Stimulated activated CD4-positive, alpha-beta T cell treated with anti-CD3 and anti-CD28 coated beads, Interleukin-12 subunit alpha, Interleukin-12 subunit beta, amount 100 ng/mL, for 48 hours (primary cell): Measurements from ENCODE around the gene TP73.
A peak's percentile ranks its signal among the peaks of the same experiment; 100 is the strongest.

Experiments used
- DNase-seq, 3 donors: peaks; one replicate each; pipeline ENCODE4 v3.0.0-alpha.2; 2020; ENCODE audit warnings: low read depth in 2 of 3, low spot score in 1 of 3

The TP73 gene

DNA sequence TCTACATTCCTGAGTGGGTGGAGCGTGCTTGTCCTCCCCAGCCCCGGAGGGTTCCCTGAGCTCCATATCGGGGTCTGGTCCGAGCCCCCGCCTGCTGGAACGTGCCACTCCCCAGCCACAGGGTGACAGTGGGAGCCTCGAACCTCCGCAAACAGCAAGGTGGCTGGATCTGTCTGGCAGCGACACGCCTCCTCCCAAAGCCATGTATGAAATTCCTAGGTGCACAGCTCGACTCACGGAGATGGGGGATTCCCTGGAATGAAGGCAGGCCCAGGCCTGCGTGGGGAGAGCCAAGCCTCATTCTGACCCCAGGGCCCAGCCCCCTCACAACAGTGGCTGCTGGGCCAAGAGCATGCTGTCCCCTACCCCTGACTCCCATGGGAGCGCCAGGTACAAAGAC lies 32.9 kb downstream of the TP73 start:
- no peak for DNase-seq

GRCh38 chr1:3685906-3686305 lies 33.6 kb downstream of the TP73 start:
- DNase-seq: no peak

GRCh38 chr1:3687504-3687903 lies 35.2 kb downstream of the TP73 start:
- DNase-seq: no peak

GRCh38 chr1:3688356-3689137 lies 36.2 kb downstream of the TP73 start:
- no peak for DNase-seq

DNA sequence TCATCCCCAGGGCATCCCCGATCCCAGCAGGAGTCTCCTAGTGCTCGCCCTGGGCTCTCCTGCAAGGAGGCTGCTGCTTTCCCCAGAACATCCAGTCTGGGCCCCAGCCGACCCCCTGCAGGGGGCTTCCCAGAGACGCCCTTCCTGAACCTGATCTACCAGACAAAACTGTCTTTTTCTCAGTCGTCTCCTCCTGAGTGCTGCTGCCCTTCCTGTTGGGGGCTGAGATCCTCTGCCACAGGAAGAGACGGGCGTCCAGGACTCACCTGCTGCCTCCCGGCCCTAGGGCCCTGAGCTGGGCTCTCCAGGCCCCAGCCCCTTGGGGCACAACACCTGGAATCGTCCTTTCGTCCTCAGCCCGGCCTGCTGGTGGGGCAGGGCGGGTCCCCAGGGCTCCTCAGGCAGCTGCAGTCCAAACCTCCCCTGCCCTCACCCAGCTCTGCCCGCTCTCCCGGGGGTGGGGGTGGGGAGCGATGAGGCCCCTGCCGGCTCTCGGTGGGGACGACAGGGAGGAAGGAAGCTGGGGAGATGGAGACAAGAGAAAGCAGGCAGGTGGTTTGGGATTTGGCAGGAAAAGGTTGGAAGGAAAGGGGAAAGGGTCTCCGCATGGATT lies 36.9 kb downstream of the TP73 start:
- DNase-seq: no peak

DNA sequence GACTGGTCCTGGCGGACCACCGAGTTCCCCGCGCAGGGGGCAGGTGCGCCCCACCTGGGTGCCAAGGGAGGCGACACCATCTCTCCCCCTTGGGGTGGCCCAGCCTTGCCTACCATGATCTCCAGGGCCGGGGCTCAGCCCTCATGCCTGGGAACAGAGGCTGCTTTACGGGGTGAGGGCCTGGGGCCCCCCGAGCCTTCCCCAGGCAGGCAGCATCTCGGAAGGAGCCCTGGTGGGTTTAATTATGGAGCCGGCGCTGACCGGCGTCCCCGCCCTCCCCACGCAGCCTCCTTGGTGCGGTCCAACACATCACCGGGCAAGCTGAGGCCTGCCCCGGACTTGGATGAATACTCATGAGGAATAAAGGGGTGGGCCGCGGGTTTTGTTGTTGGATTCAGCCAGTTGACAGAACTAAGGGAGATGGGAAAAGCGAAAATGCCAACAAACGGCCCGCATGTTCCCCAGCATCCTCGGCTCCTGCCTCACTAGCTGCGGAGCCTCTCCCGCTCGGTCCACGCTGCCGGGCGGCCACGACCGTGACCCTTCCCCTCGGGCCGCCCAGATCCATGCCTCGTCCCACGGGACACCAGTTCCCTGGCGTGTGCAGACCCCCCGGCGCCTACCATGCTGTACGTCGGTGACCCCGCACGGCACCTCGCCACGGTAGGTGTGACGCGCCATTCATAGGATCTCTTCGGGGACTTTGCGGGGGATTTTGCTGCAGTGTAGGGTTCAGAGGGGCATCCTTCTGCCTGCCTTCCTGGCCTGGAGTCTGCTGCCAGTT lies 38.2 kb downstream of the TP73 start:
- no peak for DNase-seq

DNA sequence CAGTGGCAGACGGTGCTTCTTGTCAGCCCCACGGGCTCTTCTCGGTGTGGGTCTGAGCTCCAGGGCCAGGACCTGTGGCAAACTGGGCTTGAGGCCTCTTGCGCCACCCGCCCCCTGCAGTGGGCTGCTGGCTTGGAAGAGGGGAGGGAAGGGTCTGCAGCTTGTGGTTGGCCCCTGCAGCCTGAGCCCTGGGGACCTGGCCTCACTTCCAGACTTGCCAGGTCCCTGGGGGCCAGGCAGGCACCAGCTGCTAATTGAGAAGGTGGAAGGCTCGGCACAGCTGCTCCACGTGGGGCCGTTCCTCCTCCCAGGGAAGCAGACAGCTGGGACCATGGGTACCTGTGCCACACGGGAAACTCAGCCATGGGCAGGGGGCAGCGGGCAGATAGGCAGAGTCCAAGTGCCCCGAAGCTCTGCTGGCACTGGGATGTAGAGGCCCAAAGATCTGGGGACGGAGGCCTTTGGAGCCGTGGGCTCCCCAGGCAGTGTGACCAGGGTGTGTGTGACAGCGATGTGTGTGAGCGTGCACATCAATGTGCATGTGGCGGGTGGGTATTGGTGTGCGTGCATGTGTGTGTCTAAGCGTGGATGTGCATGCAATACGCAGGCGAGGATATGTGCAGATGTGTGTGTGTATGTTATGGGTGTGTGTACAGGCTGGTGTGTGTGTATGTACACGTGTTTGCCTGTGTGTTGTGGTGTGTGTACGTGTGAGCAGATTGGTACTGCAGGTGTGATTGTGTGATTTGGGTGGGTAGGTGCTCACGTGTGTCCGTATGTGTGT lies 39.3 kb downstream of the TP73 start:
- no peak for DNase-seq

DNA sequence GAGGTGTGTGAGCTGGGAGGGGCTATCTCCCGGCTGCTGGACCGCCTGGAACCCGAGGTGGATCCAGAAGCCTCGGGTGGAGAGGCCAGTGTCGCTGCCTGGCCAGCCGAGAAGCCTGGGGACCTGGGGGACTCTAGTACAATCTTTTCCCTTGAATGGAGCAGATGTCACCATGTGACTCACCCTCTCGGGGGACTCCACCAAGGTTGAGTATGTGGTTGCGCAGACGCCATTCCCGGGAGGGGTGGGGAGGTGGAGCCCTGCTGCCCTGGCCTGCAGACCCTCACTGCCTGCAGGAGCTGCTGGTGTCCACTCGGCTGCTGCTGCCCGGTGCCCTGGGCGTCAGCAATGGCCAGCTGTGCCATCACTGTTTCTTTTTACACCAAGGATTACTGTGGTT lies 40.3 kb downstream of the TP73 start:
- DNase-seq: no peak

DNA sequence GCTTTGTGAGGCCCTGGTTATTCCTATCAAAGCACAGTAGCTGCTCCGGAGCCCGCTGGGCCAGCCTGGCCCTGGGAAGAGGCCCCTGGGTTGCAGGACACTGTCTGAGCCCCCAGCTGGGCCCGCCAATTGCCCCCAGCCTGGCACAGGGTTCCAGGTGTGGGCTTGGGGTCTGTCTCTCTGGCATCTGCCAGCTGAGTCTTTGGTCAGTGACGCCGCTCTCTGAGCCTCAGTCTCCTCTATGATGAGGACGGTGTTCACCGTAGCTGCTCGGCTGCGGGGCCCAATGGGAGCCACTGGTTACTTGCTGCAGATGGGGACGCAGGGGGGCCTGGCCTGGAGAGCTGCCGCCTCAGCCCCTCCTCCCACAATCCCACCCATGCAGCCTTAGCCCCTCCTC lies 41.0 kb downstream of the TP73 start:
- no peak for DNase-seq

DNA sequence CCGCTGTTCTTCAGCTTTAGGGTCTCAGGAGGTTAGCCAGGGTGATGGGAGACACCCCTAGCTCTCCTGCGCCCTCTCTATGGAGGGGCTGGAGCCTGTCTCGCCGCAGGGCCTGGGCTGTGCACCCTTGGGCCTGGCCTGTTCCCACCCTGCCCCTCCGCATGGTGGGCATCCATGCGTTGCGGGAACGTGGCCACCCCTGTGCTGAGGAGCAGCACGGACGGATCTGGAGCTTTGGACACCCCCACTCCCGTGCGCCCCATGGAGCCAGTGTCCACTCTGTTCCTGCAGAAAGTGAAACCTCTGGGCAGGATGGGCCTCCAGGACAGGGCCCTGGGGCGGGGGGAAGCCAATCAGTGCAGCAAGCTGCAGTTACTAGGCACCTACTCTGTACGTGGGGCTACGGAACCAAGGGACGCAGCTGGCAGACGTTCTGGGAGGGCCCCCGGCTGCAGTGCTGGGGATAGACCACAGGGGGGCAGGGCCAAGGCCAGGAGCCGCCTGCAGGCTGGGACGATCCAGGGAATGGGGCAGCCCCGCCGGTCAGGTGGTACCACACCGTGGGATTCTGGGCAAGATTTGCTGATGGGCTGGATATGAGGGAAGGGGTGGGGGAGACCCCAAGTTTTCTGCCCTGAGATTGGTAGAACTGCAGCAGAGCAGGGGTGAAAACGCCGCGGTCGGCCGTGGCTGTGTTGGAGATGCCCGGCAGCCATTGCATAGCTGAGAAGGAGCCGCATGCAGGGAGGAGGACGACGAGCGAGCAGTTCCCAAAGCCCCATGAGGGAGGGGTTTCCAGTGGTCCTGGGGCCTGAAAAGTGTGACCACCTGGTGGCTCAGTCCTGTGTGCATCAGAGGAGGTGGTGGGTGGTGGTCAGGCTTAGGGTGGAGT lies 43.3 kb downstream of the TP73 start:
- DNase-seq: peak; percentile 16 to 24 (median 21)

DNA sequence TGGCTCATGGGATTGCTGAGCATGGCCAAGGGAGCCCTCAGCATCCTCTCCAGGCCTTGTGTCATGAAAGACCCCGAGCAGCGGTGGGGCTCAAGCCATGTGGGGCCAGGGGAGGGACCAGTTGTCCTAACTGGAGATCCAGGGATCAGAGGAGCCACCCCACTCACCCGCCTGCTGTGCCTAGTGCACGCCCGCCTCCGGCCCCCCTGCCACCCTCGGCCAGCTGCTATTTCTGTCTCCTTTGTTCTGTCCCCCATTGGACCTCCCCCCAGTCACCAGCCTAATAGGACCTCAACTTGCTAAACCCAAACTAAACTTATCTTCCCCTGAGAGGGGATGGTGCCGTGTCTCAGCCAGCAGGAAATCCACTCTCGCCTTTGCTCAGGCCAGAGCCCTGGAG lies 44.4 kb downstream of the TP73 start:
- no peak for DNase-seq

- no peak for DNase-seq
Measured at GRCh38 chr1:3697104-3697503, 44.8 kb downstream of the TP73 start.

GRCh38 chr1:3697810-3698209 lies 45.5 kb downstream of the TP73 start:
- DNase-seq: no peak

DNA sequence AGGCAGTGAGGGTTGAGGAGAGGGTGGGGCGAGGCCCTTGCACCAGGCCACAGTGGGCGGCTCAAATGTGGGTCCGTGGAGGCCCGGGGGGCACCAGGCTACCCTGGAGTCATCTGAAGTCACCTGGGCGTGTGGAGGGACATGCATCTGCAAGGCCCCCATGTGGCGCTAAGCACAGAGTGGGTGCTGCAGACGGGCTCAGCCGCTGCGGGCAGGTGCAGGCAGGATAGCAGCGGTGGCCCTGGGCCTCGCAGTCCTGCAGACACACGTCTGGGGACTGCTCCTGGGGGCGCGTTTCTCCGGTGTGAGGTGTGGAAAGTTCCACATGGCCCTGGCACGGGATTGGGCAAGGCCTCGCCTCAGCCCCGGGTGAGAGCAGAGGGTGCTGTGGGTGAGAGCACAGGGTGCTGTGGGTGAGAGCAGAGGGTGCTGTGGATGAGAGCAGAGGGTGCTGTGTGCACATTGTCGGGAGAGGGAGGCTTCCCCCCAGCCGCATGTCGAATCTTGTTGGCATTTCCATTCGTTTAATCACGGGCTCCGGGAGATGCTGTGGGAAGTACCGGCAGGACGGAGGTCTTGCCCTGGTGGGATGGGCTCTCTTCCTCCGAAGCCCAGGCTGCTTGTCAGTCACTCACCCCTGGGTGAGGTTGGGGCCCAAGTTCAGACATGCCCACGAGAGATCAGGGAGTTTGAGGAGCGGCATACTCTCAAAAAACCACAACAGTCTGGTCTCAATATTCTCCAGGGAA lies 46.5 kb downstream of the TP73 start:
- no peak for DNase-seq

GRCh38 chr1:3699596-3699995 lies 47.3 kb downstream of the TP73 start:
- no peak for DNase-seq

GRCh38 chr1:3700631-3701030 lies 48.3 kb downstream of the TP73 start:
- DNase-seq: no peak

DNA sequence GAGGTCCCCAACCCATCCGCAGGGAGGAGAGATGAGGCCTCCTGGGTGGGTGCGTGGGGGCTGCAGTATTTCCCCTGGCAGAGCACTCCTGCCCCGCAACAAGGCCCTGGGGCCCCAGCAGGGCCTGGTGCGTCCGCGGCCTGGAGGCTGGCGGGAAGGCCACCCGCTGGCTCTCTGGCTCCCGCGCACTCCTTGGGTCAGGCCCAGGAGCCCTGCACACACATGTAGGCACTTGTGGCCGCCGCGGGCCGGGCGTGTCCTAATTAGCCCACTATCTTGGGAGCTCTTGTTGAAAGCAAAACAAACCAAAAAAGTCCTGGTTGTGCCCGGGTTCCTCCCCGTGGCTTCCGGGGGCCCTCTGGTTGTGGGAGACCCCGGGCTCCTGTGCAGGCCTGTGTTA lies 50.2 kb downstream of the TP73 start:
- no peak for DNase-seq

DNA sequence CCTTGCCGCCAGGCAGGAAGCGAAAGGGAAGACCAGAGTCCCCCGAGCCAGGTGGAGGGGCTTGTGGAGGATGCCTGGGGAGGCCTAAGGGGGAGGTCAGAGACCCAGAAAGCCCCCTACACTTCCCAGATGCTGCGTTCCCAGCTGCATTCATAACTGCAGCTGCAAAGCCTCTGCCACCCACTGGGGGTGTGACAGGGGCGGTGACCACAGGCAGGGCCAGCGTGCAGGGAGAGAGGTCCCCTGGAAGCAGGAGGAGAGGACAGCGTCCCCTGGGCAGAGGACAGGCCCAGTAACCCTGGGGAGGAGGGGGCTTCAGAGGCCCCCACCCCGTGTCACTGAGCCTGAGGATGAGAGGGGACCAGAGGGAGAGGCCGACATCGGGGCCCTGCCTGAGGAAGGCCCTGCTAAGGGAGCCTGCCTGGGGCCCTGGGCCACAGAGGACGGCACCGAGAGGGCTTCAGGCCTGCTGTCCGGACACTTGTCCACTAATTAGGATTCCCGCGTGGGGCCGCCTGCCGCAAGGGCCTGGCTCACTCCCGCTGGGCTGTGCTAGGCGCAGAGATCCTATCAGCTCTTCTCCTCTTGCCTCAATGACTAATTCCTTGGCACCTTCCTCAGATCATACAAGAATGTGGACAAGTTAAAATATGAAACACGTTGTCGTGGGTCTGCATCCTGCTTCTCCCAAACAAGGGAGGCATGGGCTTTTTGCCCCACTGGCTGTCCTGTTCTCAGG lies 50.8 kb downstream of the TP73 start:
- no peak for DNase-seq

- no peak for DNase-seq
Measured at GRCh38 chr1:3703786-3704371, 51.6 kb downstream of the TP73 start.
